ENCODE results near the gene SMPD4.
"Not testable (repeated sequence)": the region's sequence is repeated elsewhere in the genome, so short reads cannot be mapped to it uniquely, and the experiment has no call there.

DNA sequence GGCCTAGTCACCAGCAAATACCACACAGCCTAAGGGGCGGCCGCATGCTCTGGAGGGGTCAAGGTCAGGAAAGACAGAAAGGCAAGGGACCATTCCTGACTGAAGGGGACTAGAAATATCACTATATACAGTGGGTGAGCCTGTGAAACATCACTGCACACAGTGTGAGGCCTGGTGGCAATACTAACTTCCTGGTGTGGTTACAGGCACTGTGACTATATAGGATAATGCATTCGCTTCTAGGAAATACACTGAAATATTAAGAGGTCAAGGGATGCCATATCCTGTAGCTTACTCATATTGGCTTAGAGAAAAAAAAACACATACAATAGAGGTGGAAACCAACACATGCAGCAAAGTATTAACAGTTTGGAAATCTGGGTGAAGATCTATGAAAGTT is 12.2 kb downstream of the SMPD4 start:
- not testable (repeated sequence) for TF ChIP-seq POLR2AphosphoS5, POLR2A (IDR thresholded peaks at IDR 0.05; ENCODE audit: low read depth, low read length)

All from GM12891 (cell line).